ENCODE data around the gene ICAM4.
"Not testable (repeated sequence)": the region's sequence is repeated elsewhere in the genome, so short reads cannot be mapped to it uniquely, and the experiment has no call there.

Gene ICAM4

GRCh38 chr19:10262771-10263170, 24.0 kb upstream of the ICAM4 start:
- no peak overlapping the region for H3K4me3 ChIP-seq (ENCODE audit: low read length)
- no peak for DNase-seq (ENCODE audit: low read depth, low spot score)

GRCh38 chr19:10266706-10267105, 20.0 kb upstream of the ICAM4 start:
- no peak for DNase-seq (ENCODE audit: low read depth, low spot score)
- H3K4me3 ChIP-seq (ENCODE audit: low read length), result no peak overlapping the region

GRCh38 chr19:10268071-10268470, 18.7 kb upstream of the ICAM4 start:
- no peak overlapping the region for H3K4me3 ChIP-seq (ENCODE audit: low read length)
- no peak for DNase-seq (ENCODE audit: low read depth, low spot score)

DNA sequence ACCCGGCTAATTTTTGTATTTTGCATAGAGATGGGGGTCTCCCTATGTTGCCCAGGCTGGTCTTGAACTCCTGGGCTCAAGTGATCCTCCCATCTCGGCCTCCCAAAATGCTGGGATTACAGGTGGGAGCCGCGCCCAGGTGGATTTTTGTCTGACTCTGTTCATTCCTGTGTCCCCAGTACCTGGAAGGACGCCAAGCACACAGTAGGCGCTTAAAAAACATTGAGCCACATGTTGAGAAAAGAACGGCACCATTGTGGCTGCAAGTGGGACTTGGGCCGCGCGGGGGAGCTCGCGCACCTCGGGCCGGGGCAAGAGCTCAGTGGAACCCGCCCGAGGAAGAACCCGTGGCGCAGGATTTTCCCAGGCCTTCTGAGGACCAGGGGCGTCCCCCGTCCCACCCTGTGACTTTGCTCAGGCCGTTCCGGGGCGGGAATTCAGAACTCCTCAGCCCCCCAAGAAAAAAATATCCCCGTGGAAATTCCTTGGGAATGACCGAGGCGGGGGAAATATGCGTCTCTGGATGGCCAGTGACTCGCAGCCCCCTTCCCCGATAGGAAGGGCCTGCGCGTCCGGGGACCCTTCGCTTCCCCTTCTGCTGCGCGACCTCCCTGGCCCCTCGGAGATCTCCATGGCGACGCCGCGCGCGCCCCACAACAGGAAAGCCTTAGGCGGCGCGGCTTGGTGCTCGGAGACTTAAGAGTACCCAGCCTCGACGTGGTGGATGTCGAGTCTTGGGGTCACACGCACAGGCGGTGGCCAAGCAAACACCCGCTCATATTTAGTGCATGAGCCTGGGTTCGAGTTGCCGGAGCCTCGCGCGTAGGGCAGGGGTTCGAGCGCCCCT, 17.2 kb upstream of the ICAM4 start:
- DNase-seq (ENCODE audit: low read depth, low spot score), result peak; percentile 62
- peak overlapping the region; percentile 48 for H3K4me3 ChIP-seq (ENCODE audit: low read length)

- DNase-seq (ENCODE audit: low read depth, low spot score), result no peak
- H3K4me3 ChIP-seq (ENCODE audit: low read length), result peak overlapping the region; percentile 48
These were observed 16.6 kb upstream of the ICAM4 start for GRCh38 chr19:10270180-10270615.

- DNase-seq (ENCODE audit: low read depth, low spot score), result peak; percentile 50
- H3K4me3 ChIP-seq (ENCODE audit: low read length), result peak within 1 kb of the TSS; percentile 48
These were observed 15.9 kb upstream of the ICAM4 start, which contains the start of gene ICAM1 for GRCh38 chr19:10270616-10271394. Gene ICAM1 (plus strand): TSS chr19:10271120. CDS start chr19:10271160, 40 bp downstream.

GRCh38 chr19:10271543-10272086, 15.1 kb upstream of the ICAM4 start:
- DNase-seq (ENCODE audit: low read depth, low spot score), result no peak
- no peak overlapping the region for H3K4me3 ChIP-seq (ENCODE audit: low read length)

DNA sequence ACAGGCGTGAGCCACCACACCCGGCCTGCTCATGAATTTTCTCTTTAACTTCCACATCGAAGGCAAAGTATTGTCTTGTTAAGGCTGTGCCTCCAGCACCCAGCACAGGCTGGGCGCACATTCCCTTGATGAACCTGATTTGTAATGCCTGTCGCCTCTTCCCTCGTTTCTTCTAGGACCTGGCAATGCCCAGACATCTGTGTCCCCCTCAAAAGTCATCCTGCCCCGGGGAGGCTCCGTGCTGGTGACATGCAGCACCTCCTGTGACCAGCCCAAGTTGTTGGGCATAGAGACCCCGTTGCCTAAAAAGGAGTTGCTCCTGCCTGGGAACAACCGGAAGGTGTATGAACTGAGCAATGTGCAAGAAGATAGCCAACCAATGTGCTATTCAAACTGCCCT, 12.2 kb upstream of the ICAM4 start:
- no peak for DNase-seq (ENCODE audit: low read depth, low spot score)
- H3K4me3 ChIP-seq (ENCODE audit: low read length), result no peak overlapping the region

- no peak overlapping the region for H3K4me3 ChIP-seq (ENCODE audit: low read length)
- no peak for DNase-seq (ENCODE audit: low read depth, low spot score)
These were observed 8.8 kb upstream of the ICAM4 start for GRCh38 chr19:10277795-10278589.

DNA sequence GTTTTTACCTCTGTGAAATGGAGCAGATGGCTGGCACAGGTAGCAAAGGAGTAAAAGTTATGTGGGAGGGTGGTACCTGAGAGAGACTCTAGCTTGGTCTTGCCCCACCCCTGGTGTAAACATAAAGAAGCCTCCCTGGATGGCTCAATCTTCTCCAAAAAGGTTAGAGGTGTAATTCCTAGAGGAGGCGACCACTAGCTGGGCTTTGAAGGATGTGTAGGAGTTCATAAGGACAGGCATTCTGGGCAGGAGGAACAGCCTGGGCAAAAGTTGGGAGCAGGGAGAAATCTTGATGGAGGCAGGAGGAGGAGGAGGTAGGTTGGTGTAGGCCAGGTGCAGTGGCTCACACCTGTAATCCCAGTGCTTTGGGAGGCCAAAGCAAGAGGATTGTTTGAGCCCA, 7.8 kb upstream of the ICAM4 start:
- DNase-seq (ENCODE audit: low read depth, low spot score), result no peak
- no peak overlapping the region for H3K4me3 ChIP-seq (ENCODE audit: low read length)

DNA sequence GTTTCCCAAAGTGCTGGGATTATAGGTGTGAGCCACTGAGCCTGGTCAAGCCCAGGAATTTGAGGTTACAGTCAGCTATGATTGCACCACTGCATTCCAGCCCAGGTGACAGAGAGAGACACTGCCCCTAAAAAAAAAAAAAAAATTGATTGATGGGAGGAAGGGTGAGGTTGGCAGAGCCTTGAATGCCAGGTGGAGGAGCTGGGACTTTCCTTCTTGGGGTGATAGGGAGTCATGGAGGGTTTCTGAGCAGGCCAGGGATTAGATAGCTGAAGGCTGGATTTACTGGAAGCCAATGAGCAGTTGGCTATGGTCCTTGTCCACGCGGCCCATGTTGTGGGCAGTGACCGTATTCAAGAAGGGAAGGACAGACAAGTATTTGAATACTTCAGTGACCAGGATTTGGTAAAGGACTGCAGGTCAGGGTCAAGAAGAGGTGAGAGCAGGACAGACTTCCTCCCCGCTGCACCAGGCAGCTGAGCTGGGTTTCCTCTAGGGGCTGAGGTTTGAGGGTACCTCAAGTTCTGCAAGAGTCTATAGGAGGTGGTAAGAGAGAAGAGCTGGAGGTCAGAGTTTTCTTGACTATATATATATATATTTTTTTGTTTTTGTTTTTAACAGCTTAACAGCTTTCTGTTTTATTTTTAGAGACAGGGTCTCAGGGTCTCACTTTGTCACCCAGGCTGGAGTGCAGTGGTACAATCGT, 6.9 kb upstream of the ICAM4 start:
- H3K4me3 ChIP-seq (ENCODE audit: low read length), result no peak overlapping the region
- DNase-seq (ENCODE audit: low read depth, low spot score), result no peak

DNA sequence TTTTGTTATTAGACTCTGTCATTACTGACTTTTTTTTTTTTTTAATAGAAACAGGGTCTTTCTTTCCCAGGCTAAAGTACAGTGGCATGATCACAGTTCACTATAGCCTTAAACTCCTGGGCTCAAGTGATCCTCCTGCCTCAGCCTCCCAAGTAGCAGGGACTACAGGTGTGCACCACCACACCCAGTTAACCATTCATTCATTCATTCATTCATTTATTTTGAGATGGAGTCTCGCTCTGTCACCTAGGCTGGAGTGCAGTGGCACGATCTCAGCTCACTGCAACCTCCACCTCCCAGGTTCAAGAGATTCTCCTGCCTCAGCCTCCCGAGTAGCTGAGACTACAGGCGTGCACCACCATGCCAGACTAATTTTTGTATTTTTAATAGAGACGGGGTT, 4.7 kb upstream of the ICAM4 start:
- H3K4me3 ChIP-seq (ENCODE audit: low read length); DNase-seq (ENCODE audit: low read depth, low spot score): not testable (repeated sequence)

- no peak overlapping the region for H3K4me3 ChIP-seq (ENCODE audit: low read length)
- no peak for DNase-seq (ENCODE audit: low read depth, low spot score)
These were observed 3.3 kb upstream of the ICAM4 start for GRCh38 chr19:10283301-10284064.

- no peak for DNase-seq (ENCODE audit: low read depth, low spot score)
These were observed 2.4 kb upstream of the ICAM4 start for GRCh38 chr19:10284065-10284959.

GRCh38 chr19:10284960-10285278, 1.8 kb upstream of the ICAM4 start:
- no peak for DNase-seq (ENCODE audit: low read depth, low spot score)
- no peak overlapping the region for H3K4me3 ChIP-seq (ENCODE audit: low read length)

More at GRCh38 chr19:10284065-10284959, 2.4 kb upstream of the ICAM4 start:
- no peak overlapping the region for H3K4me3 ChIP-seq (ENCODE audit: low read length)

- no peak overlapping the region for H3K4me3 ChIP-seq (ENCODE audit: low read length)
- DNase-seq (ENCODE audit: low read depth, low spot score), result no peak
These were observed 1.4 kb upstream of the ICAM4 start for GRCh38 chr19:10285393-10285792.

DNA sequence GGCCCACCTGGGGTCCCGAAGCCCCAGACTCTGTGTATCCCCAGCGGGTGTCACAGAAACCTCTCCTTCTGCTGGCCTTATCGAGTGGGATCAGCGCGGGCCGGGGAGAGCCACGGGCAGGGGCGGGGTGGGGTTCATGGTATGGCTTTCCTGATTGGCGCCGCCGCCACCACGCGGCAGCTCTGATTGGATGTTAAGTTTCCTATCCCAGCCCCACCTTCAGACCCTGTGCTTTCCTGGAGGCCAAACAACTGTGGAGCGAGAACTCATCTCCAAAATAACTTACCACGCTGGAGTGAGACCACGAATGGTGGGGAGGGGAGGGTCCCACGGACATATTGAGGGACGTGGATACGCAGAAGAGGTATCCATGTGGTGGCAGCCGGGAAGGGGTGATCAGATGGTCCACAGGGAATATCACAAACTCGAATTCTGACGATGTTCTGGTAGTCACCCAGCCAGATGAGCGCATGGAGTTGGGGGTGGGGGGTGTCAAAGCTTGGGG, 2.0 kb downstream of the ICAM4 start:
- H3K4me3 ChIP-seq (ENCODE audit: low read length), result peak overlapping the region; percentile 57
- DNase-seq (ENCODE audit: low read depth, low spot score), result peak; percentile 78

Measured in Jurkat, Clone E6-1 (cell line).